Ascending aorta (tissue), 2 donors: ENCODE data around the gene IPMK. TPM values are rescaled to one million over a fixed set of nuclear protein-coding genes. Genes with fewer than 3 reads are reported as not detected.

Source experiments
- DNase-seq, 2 donors: peaks; one replicate each; pipeline ENCODE4 v3.0.0-alpha.2; 2019; ENCODE audit warnings: low spot score in 2 of 2
- H3K27ac ChIP-seq, 2 donors: fragments of 200-600 bp; sonication (generic); one replicate each; pipeline ENCODE4 v1.5.1; 2016 to 2017; ENCODE audit warnings: mild to moderate bottlenecking in 1 of 2
- H3K27me3 ChIP-seq: fragments of 200-600 bp; sonication (generic); one replicate; pipeline ENCODE4 v1.5.1; 2017
- H3K36me3 ChIP-seq, 2 donors: fragments of 200-600 bp; sonication (generic); one replicate each; pipeline ENCODE4 v1.5.1; 2016
- H3K4me1 ChIP-seq, 2 donors: fragments of 200-600 bp; sonication (generic); one replicate each; pipeline ENCODE4 v1.5.1; 2016 to 2017; ENCODE audit warnings: mild to moderate bottlenecking in 1 of 2
- H3K4me3 ChIP-seq, 2 donors: fragments of 200-600 bp; sonication (generic); one replicate each; pipeline ENCODE4 v1.5.1; 2016 to 2017; ENCODE audit warnings: mild to moderate bottlenecking in 1 of 2
- H3K9me3 ChIP-seq, 2 donors: fragments of 200-600 bp; sonication (generic); one replicate each; pipeline ENCODE4 v1.5.1; 2016
- CTCF ChIP-seq, 3 experiments: fragments of 200-600 bp in 2 of 3; fragments of 450-650 bp in 1 of 3; sonication (generic) in 2 of 3; IDR thresholded peaks; one replicate each; pipeline ENCODE4 v1.5.1; 2016 to 2019; ENCODE audit warnings: antibody characterized with exemption in 3 of 3, mild to moderate bottlenecking in 1 of 3, moderate library complexity in 1 of 3
- intact Hi-C: fragments of 100-400 bp; cut with DNase I; formaldehyde crosslinking; loops from one replicate; pipeline ENCODE4 v1.15.1; 2023
- total RNA-seq: library from RNA; depleted of rRNA; stranded (reverse); fragments of >200 nt; gene quantifications from one replicate; pipeline ENCODE4 v1.1.0, GENCODE V29; 2016

IPMK gene
- total RNA-seq, 1 donor from 2014 or later, result 2.8 TPM

GRCh38 chr10:58225654-58226053, 42.0 kb downstream of the IPMK start:
- no peaks in the 10 kb centered on the region for H3K9me3 ChIP-seq
- H3K36me3 ChIP-seq, result no peaks in the 10 kb centered on the region
- H3K4me3 ChIP-seq, result no peak overlapping the region
- no peaks in the 10 kb centered on the region for H3K4me1 ChIP-seq
- intact Hi-C loops, result no loop called here
- H3K27ac ChIP-seq, result no peak overlapping the region
- no peak for TF ChIP-seq CTCF (IDR thresholded peaks at IDR 0.05)
- no peaks in the 10 kb centered on the region for H3K27me3 ChIP-seq
- DNase-seq, result no peak

DNA sequence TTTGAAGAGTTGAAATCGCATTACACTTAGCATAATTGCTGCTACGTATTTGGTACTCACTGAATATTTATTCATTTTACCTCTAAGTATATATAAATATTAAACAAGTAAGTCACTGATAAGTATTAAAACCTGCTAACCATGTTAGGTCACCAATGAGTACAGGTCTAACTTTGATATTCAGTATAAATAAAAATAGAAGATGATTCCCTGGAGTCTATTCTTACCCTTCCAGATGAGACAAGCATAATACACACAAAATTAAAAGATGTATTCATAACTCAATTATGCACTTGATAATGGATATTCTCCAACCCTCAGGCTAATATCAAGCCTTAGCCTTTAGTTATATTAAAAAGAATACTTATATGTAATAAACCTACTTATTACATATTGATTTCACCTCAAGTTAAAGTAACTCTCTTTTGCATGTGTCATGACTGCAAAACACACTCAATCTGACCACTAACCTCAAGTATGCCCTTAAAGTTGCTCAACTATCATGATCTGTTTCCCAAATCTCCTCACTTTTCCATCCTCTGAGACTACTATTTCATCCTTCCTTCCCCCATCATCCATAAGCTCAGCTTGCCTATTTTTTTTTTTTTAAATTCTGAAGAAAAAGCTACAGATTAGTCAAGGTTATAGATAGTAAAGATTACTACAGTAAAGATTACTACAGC, 46.8 kb downstream of the IPMK start:
- H3K27me3 ChIP-seq, result no peaks in the 10 kb centered on the region
- H3K4me1 ChIP-seq, result no peaks in the 10 kb centered on the region
- intact Hi-C loops, result no loop called here
- H3K36me3 ChIP-seq, result no peaks in the 10 kb centered on the region
- no peak overlapping the region for H3K27ac ChIP-seq
- no peaks in the 10 kb centered on the region for H3K9me3 ChIP-seq
- no peak for TF ChIP-seq CTCF (IDR thresholded peaks at IDR 0.05)
- no peak overlapping the region for H3K4me3 ChIP-seq
- DNase-seq, result no peak

DNA sequence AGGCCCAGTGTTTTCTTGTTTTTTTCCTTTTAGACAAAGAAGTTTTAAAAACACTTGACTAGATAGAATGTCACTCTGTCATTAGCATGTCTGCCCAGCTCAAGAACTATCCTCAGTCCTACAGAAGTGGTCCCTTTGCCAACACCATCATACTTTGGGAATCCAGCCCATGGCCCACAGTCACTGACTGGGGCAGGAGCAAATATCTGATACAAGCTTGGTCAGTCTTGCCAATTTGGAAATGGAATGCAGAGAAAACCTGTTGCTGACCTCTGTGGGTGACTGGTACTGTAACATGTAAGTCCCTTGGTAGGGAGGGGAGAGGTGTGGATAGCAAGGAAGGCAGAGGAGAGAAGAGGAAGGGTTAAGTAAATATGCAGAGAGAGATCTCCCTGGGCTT, 47.8 kb downstream of the IPMK start:
- H3K4me1 ChIP-seq, result no peaks in the 10 kb centered on the region
- DNase-seq, result no peak
- TF ChIP-seq CTCF (IDR thresholded peaks at IDR 0.05), result no peak
- no peaks in the 10 kb centered on the region for H3K9me3 ChIP-seq
- intact Hi-C loops, result no loop called here
- H3K27me3 ChIP-seq, result no peaks in the 10 kb centered on the region
- no peak overlapping the region for H3K4me3 ChIP-seq
- H3K27ac ChIP-seq, result no peak overlapping the region
- H3K36me3 ChIP-seq, result no peaks in the 10 kb centered on the region

DNA sequence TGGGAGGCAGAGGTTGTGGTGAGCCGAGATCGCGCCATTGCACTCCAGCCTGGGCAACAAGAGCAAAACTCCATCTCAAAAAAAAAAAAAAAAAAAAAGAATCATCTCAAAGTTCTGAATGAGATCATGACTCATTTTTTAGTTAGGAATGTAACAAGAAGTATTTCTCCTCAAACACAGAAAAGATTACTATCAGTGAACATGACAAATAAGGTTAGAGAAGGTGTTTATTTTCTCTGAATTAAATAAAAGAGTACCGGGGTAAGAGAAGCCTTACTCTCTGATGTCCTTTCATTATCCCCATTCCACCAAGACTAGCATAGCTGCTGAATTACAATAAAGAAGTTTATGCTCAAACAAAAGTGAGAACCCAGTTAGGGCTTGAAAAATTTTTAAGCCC, 50.1 kb downstream of the IPMK start:
- Histone ChIP-seq H3K27ac (no peak overlapping the region), H3K4me1 (no peaks in the 10 kb centered on the region)

GRCh38 chr10:58212622-58213021, 55.1 kb downstream of the IPMK start:
- H3K27me3 ChIP-seq, result no peaks in the 10 kb centered on the region
- no peak for TF ChIP-seq CTCF (IDR thresholded peaks at IDR 0.05)
- intact Hi-C loops, result no loop called here
- no peaks in the 10 kb centered on the region for H3K9me3 ChIP-seq
- H3K4me3 ChIP-seq, result no peak overlapping the region
- H3K36me3 ChIP-seq, result peaks cover 0 to 7% of the 10 kb centered on the region in 2 donors
- no peak overlapping the region for H3K27ac ChIP-seq
- H3K4me1 ChIP-seq, result no peaks in the 10 kb centered on the region
- DNase-seq, result no peak

More for the DNA sequence above, 50.1 kb downstream of the IPMK start:
- no peaks in the 10 kb centered on the region for H3K27me3 ChIP-seq
- no peak for TF ChIP-seq CTCF (IDR thresholded peaks at IDR 0.05)
- no peak for DNase-seq
- intact Hi-C loops, result no loop called here
- peaks cover 0 to 5% of the 10 kb centered on the region in 2 donors for H3K36me3 ChIP-seq
- no peaks in the 10 kb centered on the region for H3K9me3 ChIP-seq
- H3K4me3 ChIP-seq, result no peak overlapping the region

GRCh38 chr10:58210160-58210559, 57.5 kb downstream of the IPMK start:
- no peak for TF ChIP-seq CTCF (IDR thresholded peaks at IDR 0.05)
- H3K4me3 ChIP-seq, result no peak overlapping the region
- no peaks in the 10 kb centered on the region for H3K27me3 ChIP-seq
- no peaks in the 10 kb centered on the region for H3K4me1 ChIP-seq
- DNase-seq, result no peak
- H3K27ac ChIP-seq, result no peak overlapping the region
- intact Hi-C loops, result no loop called here
- H3K36me3 ChIP-seq, result peaks cover 0 to 7% of the 10 kb centered on the region in 2 donors
- no peaks in the 10 kb centered on the region for H3K9me3 ChIP-seq
